ENCODE results near the gene MAGEA8. TPM values are rescaled to one million over a fixed set of nuclear protein-coding genes. Genes with fewer than 3 reads are reported as not detected.

MAGEA8 gene
- total RNA-seq, 1 experiment from 2014 or later, result not detected

GRCh38 chrX:149865390-149865789 lies 15.6 kb upstream of the MAGEA8 start:
- no peak overlapping the region for H3K27ac Mint-ChIP-seq
- Histone ChIP-seq H3K4me1 (ENCODE audit: insufficient read depth, low read length) (no peaks in the 10 kb centered on the region; the same call in 1 of the 2 replicates), H3K27me3 (ENCODE audit: insufficient read depth, low read length) (no peaks in the 10 kb centered on the region), H3T11ph (ENCODE audit: low read length) (no peak overlapping the region), H3K79me1 (ENCODE audit: insufficient read depth, low read depth, low read length, poor library complexity, severe bottlenecking) (no peaks in the 10 kb centered on the region), H2BK20ac (ENCODE audit: low read depth, low read length, poor library complexity, severe bottlenecking) (no peak overlapping the region), H2BK120ac (ENCODE audit: low read depth, low read length, poor library complexity, severe bottlenecking) (no peak overlapping the region), H3K18ac (ENCODE audit: insufficient read length, low read depth, low read length) (no peak overlapping the region), H3K23ac (ENCODE audit: insufficient read length, low read depth, low read length) (no peak overlapping the region), H4K8ac (replicated peaks; ENCODE audit: insufficient read length, low read depth, low read length) (no peak overlapping the region), H2BK15ac (ENCODE audit: low read depth, low read length) (no peak overlapping the region), H2BK5ac (ENCODE audit: insufficient read length, low read length) (no peak overlapping the region), H3K9me3 (ENCODE audit: control insufficient read depth, low read depth, low read length) (peaks cover 30% of the 10 kb centered on the region), H3K14ac (ENCODE audit: insufficient read depth, low read length) (no peak overlapping the region), H3K4me2 (ENCODE audit: insufficient read depth, insufficient read length, low read length) (no peak overlapping the region), H3K9ac (ENCODE audit: extremely low read depth, insufficient read length, low read length) (no peak overlapping the region), H3K27ac (ENCODE audit: insufficient read length, low read depth, low read length) (no peak overlapping the region), H4K5ac (ENCODE audit: insufficient read length, low read depth, low read length) (no peak overlapping the region), H2AK5ac (ENCODE audit: insufficient read length, low read length) (no peak overlapping the region), H4K20me1 (ENCODE audit: control insufficient read depth, insufficient read depth, insufficient read length) (no peaks in the 10 kb centered on the region), H2BK12ac (ENCODE audit: insufficient read length, low read depth, low read length) (no peak overlapping the region), H3K23me2 (ENCODE audit: insufficient read length, low read depth, low read length, poor library complexity, severe bottlenecking) (no peaks in the 10 kb centered on the region), H3K4ac (ENCODE audit: low read depth, low read length) (no peak overlapping the region), H2AFZ (ENCODE audit: low read length) (no peak overlapping the region), H4K91ac (ENCODE audit: insufficient read length, low read depth, low read length) (no peak overlapping the region), H3K56ac (ENCODE audit: insufficient read length, low read depth, low read length) (no peak overlapping the region), H3K79me2 (ENCODE audit: insufficient read depth, low read length) (no peaks in the 10 kb centered on the region)
- peaks cover 3% of the 10 kb centered on the region; the same call in 1 of the 2 replicates for H3K27me3 Mint-ChIP-seq (ENCODE audit: low read depth)
- H3K4me1 Mint-ChIP-seq, result peaks cover 10 to 13% of the 10 kb centered on the region in 2 experiments
- no peak for TF ChIP-seq CTCF (conservative IDR thresholded peaks at IDR 0.05)
- no CpG with 5 or more reads among the region's 2 CpGs for WGBS (ENCODE audit: extremely low coverage, insufficient read length, low lambda C conversion rate)
- no peak overlapping the region for H3K4me3 Mint-ChIP-seq
- H3K36me3 Mint-ChIP-seq (ENCODE audit: insufficient read depth in 1 of 3, low read depth in 3 of 3), result peaks cover 7 to 17% (median 8%) of the 10 kb centered on the region in 3 experiments; a peak in 6 of 7 replicates
- H3K9me3 Mint-ChIP-seq, result peaks cover 74 to 84% of the 10 kb centered on the region in 2 experiments
- DNase-seq, result no peak
